NB4 (cell line): Measurements from ENCODE around the gene YIPF2.
A peak's percentile ranks its signal among the peaks of the same experiment; 100 is the strongest.

Experiments used
- DNase-seq: peaks from one replicate; pipeline ENCODE4 v3.0.0; 2010; ENCODE audit warnings: low read depth
- H3K4me3 ChIP-seq: one replicate; pipeline ENCODE4 v1.5.1; 2011; ENCODE audit warnings: mild to moderate bottlenecking, low read depth, low read length, moderate library complexity
- MYC ChIP-seq: IDR thresholded peaks from 2 replicates; pipeline ENCODE4 v1.6.1; 2011; ENCODE audit warnings: low read depth, low read length
- POLR2A ChIP-seq: IDR thresholded peaks from 2 replicates; pipeline ENCODE4 v1.6.1; 2011; ENCODE audit warnings: mild to moderate bottlenecking; ENCODE audit not compliant: insufficient read length; ENCODE audit errors: extremely low read depth
- TF ChIP-seq, protein P1 (sequence below): IDR thresholded peaks from 2 replicates; pipeline ENCODE4 v1.6.1; 2011; ENCODE audit warnings: low read depth, low read length
- TF ChIP-seq, protein P2 (sequence below): IDR thresholded peaks from one replicate; pipeline ENCODE4 v1.5.1; 2012; ENCODE audit warnings: low read depth, low read length

The YIPF2 gene

GRCh38 chr19:10928563-10929401 is at the start of gene YIPF2, which contains the start of gene TIMM29:
Gene YIPF2, minus strand, starts transcription at chr19:10928639. Its CDS starts 229 bp downstream, at chr19:10928410.
Gene TIMM29, plus strand, starts transcription at chr19:10928811. Its CDS starts 12 bp downstream, at chr19:10928823.
- H3K4me3 ChIP-seq, result peak within 1 kb of the TSS; percentile 75
- DNase-seq, result peak; percentile 96
- TF ChIP-seq, protein P1, sequence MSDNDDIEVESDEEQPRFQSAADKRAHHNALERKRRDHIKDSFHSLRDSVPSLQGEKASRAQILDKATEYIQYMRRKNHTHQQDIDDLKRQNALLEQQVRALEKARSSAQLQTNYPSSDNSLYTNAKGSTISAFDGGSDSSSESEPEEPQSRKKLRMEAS, result peak; percentile 54; the same call in 1 of the 2 replicates
- TF ChIP-seq POLR2A (peak; percentile 44), MYC (peak; percentile 32)
- TF ChIP-seq, protein P2, sequence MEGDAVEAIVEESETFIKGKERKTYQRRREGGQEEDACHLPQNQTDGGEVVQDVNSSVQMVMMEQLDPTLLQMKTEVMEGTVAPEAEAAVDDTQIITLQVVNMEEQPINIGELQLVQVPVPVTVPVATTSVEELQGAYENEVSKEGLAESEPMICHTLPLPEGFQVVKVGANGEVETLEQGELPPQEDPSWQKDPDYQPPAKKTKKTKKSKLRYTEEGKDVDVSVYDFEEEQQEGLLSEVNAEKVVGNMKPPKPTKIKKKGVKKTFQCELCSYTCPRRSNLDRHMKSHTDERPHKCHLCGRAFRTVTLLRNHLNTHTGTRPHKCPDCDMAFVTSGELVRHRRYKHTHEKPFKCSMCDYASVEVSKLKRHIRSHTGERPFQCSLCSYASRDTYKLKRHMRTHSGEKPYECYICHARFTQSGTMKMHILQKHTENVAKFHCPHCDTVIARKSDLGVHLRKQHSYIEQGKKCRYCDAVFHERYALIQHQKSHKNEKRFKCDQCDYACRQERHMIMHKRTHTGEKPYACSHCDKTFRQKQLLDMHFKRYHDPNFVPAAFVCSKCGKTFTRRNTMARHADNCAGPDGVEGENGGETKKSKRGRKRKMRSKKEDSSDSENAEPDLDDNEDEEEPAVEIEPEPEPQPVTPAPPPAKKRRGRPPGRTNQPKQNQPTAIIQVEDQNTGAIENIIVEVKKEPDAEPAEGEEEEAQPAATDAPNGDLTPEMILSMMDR, result no peak

GRCh38 chr19:10977742-10978092 is 49.3 kb upstream of the YIPF2 start:
- no peak overlapping the region for H3K4me3 ChIP-seq
- DNase-seq, result no peak
- TF ChIP-seq MYC (no peak), POLR2A (no peak)
- TF ChIP-seq, protein P2, result no peak
- TF ChIP-seq, protein P1, result no peak

GRCh38 chr19:10976131-10976892 is 47.9 kb upstream of the YIPF2 start:
- DNase-seq, result no peak
- TF ChIP-seq POLR2A (no peak), MYC (no peak)
- TF ChIP-seq, protein P2, result no peak
- no peak overlapping the region for H3K4me3 ChIP-seq

DNA sequence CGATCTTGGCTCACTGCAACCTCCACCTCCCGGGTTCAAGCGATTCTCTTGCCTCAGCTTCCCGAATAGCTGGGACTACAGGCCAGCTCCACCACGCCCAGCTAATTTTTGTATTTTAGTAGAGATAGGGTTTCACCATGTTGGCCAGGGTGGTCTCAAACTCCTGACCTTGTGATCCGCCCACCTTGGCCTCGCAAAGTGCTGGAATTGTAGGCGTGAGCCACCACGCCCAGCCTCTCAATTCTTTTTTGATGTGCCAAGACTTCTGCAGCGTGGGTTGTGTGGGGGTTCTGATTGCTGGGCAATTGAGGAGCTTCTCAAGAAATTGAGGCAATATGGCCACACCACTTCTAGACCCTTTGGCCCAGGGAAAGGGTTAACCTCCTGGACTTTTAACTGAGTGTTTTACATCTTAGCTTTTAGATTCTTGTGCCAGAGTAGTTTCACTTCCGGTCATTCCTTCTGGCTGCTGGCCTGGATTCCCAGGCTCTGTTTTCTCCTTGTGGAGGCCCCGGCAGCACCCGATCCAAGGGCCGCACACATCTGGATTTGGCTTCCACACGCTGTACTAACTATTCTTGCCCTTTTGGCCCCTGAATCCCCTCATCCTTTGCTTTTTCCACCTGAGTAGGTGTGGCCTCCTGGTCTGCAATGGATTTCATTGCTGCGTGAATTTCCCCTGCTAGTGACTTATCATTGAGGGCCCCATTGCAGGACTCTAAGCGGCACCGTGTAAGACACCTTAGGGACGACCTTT is 47.1 kb upstream of the YIPF2 start:
- TF ChIP-seq, protein P1, result no peak
- TF ChIP-seq POLR2A (no peak), MYC (no peak)
- TF ChIP-seq, protein P2, result no peak
- H3K4me3 ChIP-seq, result no peak overlapping the region
- DNase-seq, result no peak

GRCh38 chr19:10971107-10971726 is 42.8 kb upstream of the YIPF2 start:
- peak; percentile 84 for DNase-seq
- no peak for TF ChIP-seq POLR2A
- no peak for TF ChIP-seq MYC
- TF ChIP-seq, protein P2, result no peak
- TF ChIP-seq, protein P1, result no peak
- no peak overlapping the region for H3K4me3 ChIP-seq
